ENCODE results near the gene MAPK10. TPM values are rescaled to one million over a fixed set of nuclear protein-coding genes. Genes with fewer than 3 reads are reported as not detected.

Gene MAPK10
- total RNA-seq, 4 donors from 2014 or later: 8.3 to 40.9 (median 23.3) TPM

GRCh38 chr4:86249074-86249473 is 110.8 kb downstream of the MAPK10 start:
- Histone ChIP-seq H3K4me3 (no peak overlapping the region), H3K27ac (no peak overlapping the region), H3K36me3 (no peaks in the 10 kb centered on the region), H3K4me1 (no peaks in the 10 kb centered on the region), H3K9me3 (no peaks in the 10 kb centered on the region), H3K27me3 (no peaks in the 10 kb centered on the region)
- 90 to 94% methylated on average over 2 of the region's 2 CpGs for WGBS, 2 donors (ENCODE audit: low coverage in 1 of 2)
- ATAC-seq: no peak
- TF ChIP-seq POLR2AphosphoS5 (IDR thresholded peaks at IDR 0.05) (no peak), POLR2A (IDR thresholded peaks at IDR 0.05) (no peak), CTCF (IDR thresholded peaks at IDR 0.05) (no peak), EP300 (IDR thresholded peaks at IDR 0.05) (no peak)

GRCh38 chr4:86247906-86248305 is 111.9 kb downstream of the MAPK10 start:
- TF ChIP-seq POLR2A (IDR thresholded peaks at IDR 0.05) (no peak), POLR2AphosphoS5 (IDR thresholded peaks at IDR 0.05) (no peak), CTCF (IDR thresholded peaks at IDR 0.05) (no peak), EP300 (IDR thresholded peaks at IDR 0.05) (no peak)
- no peak for ATAC-seq
- no peak overlapping the region for H3K27ac ChIP-seq
- H3K4me3 ChIP-seq: no peak overlapping the region
- peaks cover 0 to 4% (median 0%) of the 10 kb centered on the region in 3 donors for H3K9me3 ChIP-seq
- H3K27me3 ChIP-seq: no peaks in the 10 kb centered on the region
- 93% methylated on average over 3 of the region's 3 CpGs for WGBS, 2 donors (ENCODE audit: low coverage in 1 of 2)
- H3K36me3 ChIP-seq: no peaks in the 10 kb centered on the region
- H3K4me1 ChIP-seq: no peaks in the 10 kb centered on the region

DNA sequence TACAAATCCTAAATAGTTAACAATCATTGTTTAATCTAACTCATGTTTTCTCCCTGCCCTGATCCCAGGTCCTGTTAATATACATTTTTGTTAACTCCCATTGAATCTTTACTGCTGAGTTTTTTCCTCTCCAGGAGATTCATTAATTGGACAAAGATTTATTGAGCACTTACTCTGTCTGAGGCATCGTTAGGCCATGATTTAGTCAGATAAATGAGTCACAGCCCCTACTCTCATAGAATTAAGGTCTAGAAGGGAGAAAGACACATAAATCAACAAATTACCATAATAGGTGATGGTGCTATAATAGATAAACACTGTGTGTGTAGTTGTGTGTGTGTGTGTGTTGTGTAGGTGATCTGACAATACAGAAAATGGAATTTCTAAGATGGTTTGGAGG is 112.5 kb downstream of the MAPK10 start:
- Histone ChIP-seq H3K4me3 (no peak overlapping the region), H3K36me3 (no peaks in the 10 kb centered on the region), H3K27me3 (no peaks in the 10 kb centered on the region), H3K4me1 (no peaks in the 10 kb centered on the region), H3K9me3 (peaks cover 0 to 7% (median 0%) of the 10 kb centered on the region in 3 donors), H3K27ac (no peak overlapping the region)
- WGBS, 2 donors (ENCODE audit: low coverage in 1 of 2): 31 to 60% methylated on average over 1 of the region's 1 CpG
- TF ChIP-seq POLR2A (IDR thresholded peaks at IDR 0.05) (no peak), EP300 (IDR thresholded peaks at IDR 0.05) (no peak), POLR2AphosphoS5 (IDR thresholded peaks at IDR 0.05) (no peak)
- no peak for ATAC-seq

DNA sequence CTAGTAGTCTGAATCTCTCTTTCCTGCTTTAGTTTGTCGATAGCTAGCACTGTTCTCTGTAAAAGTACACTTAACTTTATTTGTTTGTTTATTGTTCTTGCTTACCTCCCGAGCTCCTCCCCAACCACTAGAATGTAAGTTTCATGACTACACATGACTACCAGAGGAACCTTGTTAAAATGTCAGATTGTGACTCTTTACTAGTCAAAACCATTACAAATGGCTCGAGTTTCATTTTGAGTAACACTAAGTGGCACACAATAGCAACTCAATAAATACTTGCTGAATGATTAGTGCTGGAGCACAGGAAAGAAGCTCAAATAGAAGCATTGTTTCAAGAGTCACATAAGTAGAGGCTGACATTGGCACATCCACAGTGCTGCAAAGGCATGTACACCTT is 116.1 kb downstream of the MAPK10 start:
- Histone ChIP-seq H3K36me3 (no peaks in the 10 kb centered on the region), H3K4me1 (no peaks in the 10 kb centered on the region), H3K27me3 (no peaks in the 10 kb centered on the region), H3K4me3 (no peak overlapping the region), H3K9me3 (peaks cover 0 to 10% (median 0%) of the 10 kb centered on the region in 3 donors), H3K27ac (no peak overlapping the region)
- TF ChIP-seq POLR2A (IDR thresholded peaks at IDR 0.05) (no peak), CTCF (IDR thresholded peaks at IDR 0.05) (no peak), POLR2AphosphoS5 (IDR thresholded peaks at IDR 0.05) (no peak), EP300 (IDR thresholded peaks at IDR 0.05) (no peak)
- WGBS, 2 donors (ENCODE audit: low coverage in 1 of 2): 81 to 82% methylated on average over 2 to 3 of the region's 3 CpGs
- no peak for ATAC-seq

- no peaks in the 10 kb centered on the region for H3K36me3 ChIP-seq
- WGBS, 2 donors (ENCODE audit: low coverage in 1 of 2): 100% methylated on average over 1 of the region's 14 CpGs; no CpG with 5 or more reads in 1 of the 2 donors
- H3K27me3 ChIP-seq: no peaks in the 10 kb centered on the region
- no peak overlapping the region for H3K27ac ChIP-seq
- peaks cover 0 to 20% (median 0%) of the 10 kb centered on the region in 3 donors for H3K9me3 ChIP-seq
- H3K4me1 ChIP-seq: no peaks in the 10 kb centered on the region
- H3K4me3 ChIP-seq: no peak overlapping the region
- TF ChIP-seq EP300 (IDR thresholded peaks at IDR 0.05) (no peak), CTCF (IDR thresholded peaks at IDR 0.05) (no peak), POLR2A (IDR thresholded peaks at IDR 0.05) (no peak), POLR2AphosphoS5 (IDR thresholded peaks at IDR 0.05) (no peak)
- no peak for ATAC-seq
Observed at GRCh38 chr4:86242677-86243076, 117.2 kb downstream of the MAPK10 start.
